ENCODE data around the gene SULT1E1. TPM values are rescaled to one million over a fixed set of nuclear protein-coding genes. Genes with fewer than 3 reads are reported as not detected.

The SULT1E1 gene
- polyA plus RNA-seq, 1 experiment: not detected

- no peak overlapping the region for H3K27ac ChIP-seq (ENCODE audit: low read depth, low read length)
- H3K27me3 ChIP-seq (ENCODE audit: control insufficient read depth, insufficient read depth, low read length): no peaks in the 10 kb centered on the region
- H3K9me3 ChIP-seq (ENCODE audit: control insufficient read depth, insufficient read depth, low read length): no peaks in the 10 kb centered on the region
- no peak for DNase-seq (ENCODE audit: low read depth, low spot score)
- ChIA-PET POLR2A (no interaction called here), CTCF (interaction anchor here (0.5 kb wide), 1 partner anchor 559 kb away, joined by 3 read pairs; no protein-coding TSS in a partner anchor)
- no peak overlapping the region for H3K4me3 ChIP-seq (ENCODE audit: low read depth, low read length)
- TF ChIP-seq, protein P1, sequence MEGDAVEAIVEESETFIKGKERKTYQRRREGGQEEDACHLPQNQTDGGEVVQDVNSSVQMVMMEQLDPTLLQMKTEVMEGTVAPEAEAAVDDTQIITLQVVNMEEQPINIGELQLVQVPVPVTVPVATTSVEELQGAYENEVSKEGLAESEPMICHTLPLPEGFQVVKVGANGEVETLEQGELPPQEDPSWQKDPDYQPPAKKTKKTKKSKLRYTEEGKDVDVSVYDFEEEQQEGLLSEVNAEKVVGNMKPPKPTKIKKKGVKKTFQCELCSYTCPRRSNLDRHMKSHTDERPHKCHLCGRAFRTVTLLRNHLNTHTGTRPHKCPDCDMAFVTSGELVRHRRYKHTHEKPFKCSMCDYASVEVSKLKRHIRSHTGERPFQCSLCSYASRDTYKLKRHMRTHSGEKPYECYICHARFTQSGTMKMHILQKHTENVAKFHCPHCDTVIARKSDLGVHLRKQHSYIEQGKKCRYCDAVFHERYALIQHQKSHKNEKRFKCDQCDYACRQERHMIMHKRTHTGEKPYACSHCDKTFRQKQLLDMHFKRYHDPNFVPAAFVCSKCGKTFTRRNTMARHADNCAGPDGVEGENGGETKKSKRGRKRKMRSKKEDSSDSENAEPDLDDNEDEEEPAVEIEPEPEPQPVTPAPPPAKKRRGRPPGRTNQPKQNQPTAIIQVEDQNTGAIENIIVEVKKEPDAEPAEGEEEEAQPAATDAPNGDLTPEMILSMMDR (IDR thresholded peaks at IDR 0.05; ENCODE audit: low read depth, low read length): no peak
Observed at GRCh38 chr4:69877453-69877852, 17.5 kb upstream of the SULT1E1 start.

- ChIA-PET POLR2A (no interaction called here), CTCF (no interaction called here)
- no peak overlapping the region for H3K4me3 ChIP-seq (ENCODE audit: low read depth, low read length)
- DNase-seq (ENCODE audit: low read depth, low spot score): no peak
- H3K9me3 ChIP-seq (ENCODE audit: control insufficient read depth, insufficient read depth, low read length): no peaks in the 10 kb centered on the region
- no peaks in the 10 kb centered on the region for H3K27me3 ChIP-seq (ENCODE audit: control insufficient read depth, insufficient read depth, low read length)
- no peak overlapping the region for H3K27ac ChIP-seq (ENCODE audit: low read depth, low read length)
- TF ChIP-seq, protein P1 (IDR thresholded peaks at IDR 0.05; ENCODE audit: low read depth, low read length): no peak
Observed at GRCh38 chr4:69876071-69876470, 16.1 kb upstream of the SULT1E1 start.

GRCh38 chr4:69875576-69875975, 15.6 kb upstream of the SULT1E1 start:
- no peaks in the 10 kb centered on the region for H3K27me3 ChIP-seq (ENCODE audit: control insufficient read depth, insufficient read depth, low read length)
- DNase-seq (ENCODE audit: low read depth, low spot score): no peak
- no peak overlapping the region for H3K4me3 ChIP-seq (ENCODE audit: low read depth, low read length)
- CTCF ChIA-PET: no interaction called here
- POLR2A ChIA-PET: no interaction called here
- TF ChIP-seq, protein P1 (IDR thresholded peaks at IDR 0.05; ENCODE audit: low read depth, low read length): no peak
- H3K9me3 ChIP-seq (ENCODE audit: control insufficient read depth, insufficient read depth, low read length): no peaks in the 10 kb centered on the region
- no peak overlapping the region for H3K27ac ChIP-seq (ENCODE audit: low read depth, low read length)

DNA sequence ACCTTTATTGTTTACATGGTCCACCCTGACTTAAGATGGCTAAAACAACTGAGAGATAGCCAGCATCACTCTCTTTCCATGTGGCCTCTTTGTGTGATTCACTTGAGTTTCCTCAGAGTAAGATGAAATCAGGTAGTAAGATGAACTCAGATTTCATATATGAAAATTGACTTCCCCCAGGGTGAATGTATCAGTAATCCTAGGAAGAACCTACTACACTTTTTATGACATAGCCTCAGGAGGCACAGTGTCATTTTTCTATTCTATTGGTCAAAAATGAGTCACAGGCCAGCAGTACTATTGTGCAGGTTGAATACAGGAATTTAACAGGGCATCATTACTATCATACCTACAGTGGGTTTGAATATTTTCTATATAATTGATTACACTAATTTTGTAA, 14.6 kb upstream of the SULT1E1 start:
- TF ChIP-seq, protein P1 (IDR thresholded peaks at IDR 0.05; ENCODE audit: low read depth, low read length): no peak
- Histone ChIP-seq H3K4me3 (ENCODE audit: low read depth, low read length) (no peak overlapping the region), H3K9me3 (ENCODE audit: control insufficient read depth, insufficient read depth, low read length) (no peaks in the 10 kb centered on the region), H3K27me3 (ENCODE audit: control insufficient read depth, insufficient read depth, low read length) (no peaks in the 10 kb centered on the region), H3K27ac (ENCODE audit: low read depth, low read length) (no peak overlapping the region)
- CTCF ChIA-PET: no interaction called here
- no peak for DNase-seq (ENCODE audit: low read depth, low spot score)
- POLR2A ChIA-PET: no interaction called here

DNA sequence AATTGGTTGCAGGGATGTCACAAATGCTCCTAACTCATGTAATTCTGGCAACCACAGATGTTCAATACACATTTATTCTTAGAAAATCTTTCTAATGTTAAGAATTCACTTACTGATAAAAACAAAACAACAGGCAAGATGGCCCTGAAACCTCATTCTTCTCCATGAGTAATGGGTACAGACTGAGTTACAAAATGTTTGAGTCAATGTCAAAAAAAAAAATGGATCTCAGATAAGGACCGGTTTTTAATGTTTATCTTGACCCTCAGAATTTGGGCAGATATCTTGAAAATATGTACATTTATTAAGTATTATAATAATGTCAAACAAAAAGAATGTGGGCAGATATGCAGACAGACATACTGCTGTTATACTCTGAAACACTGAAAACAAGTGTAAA, 1.8 kb upstream of the SULT1E1 start:
- H3K4me3 ChIP-seq (ENCODE audit: low read depth, low read length): no peak overlapping the region
- TF ChIP-seq, protein P1 (IDR thresholded peaks at IDR 0.05; ENCODE audit: low read depth, low read length): no peak
- POLR2A ChIA-PET: no interaction called here
- no peak overlapping the region for H3K27ac ChIP-seq (ENCODE audit: low read depth, low read length)
- CTCF ChIA-PET: no interaction called here
- H3K9me3 ChIP-seq (ENCODE audit: control insufficient read depth, insufficient read depth, low read length): no peaks in the 10 kb centered on the region
- DNase-seq (ENCODE audit: low read depth, low spot score): no peak
- no peaks in the 10 kb centered on the region for H3K27me3 ChIP-seq (ENCODE audit: control insufficient read depth, insufficient read depth, low read length)

All from AG04450 (cell line).